GM20000 (cell line): ENCODE results near the gene CABP7.

ENCODE experiments used
- DNase-seq: peaks from one replicate; pipeline ENCODE4 v3.0.0; 2012; ENCODE audit warnings: low spot score
- CTCF ChIP-seq: IDR thresholded peaks from 2 replicates; pipeline ENCODE4 v1.5.1; 2012; ENCODE audit warnings: mild to moderate bottlenecking, control low read depth; ENCODE audit errors: extremely low read depth, missing control alignments

Gene CABP7

GRCh38 chr22:29710193-29710592 is 9.6 kb upstream of the CABP7 start:
- no peak for TF ChIP-seq CTCF

GRCh38 chr22:29710922-29711593 is 8.7 kb upstream of the CABP7 start:
- TF ChIP-seq CTCF, result no peak
- DNase-seq, result no peak

More at GRCh38 chr22:29710193-29710592, 9.6 kb upstream of the CABP7 start:
- DNase-seq, result no peak

- no peak for TF ChIP-seq CTCF
- no peak for DNase-seq
These were observed 7.7 kb upstream of the CABP7 start for GRCh38 chr22:29712119-29712518.

GRCh38 chr22:29713156-29713727 is 6.6 kb upstream of the CABP7 start:
- no peak for DNase-seq
- no peak for TF ChIP-seq CTCF

- no peak for TF ChIP-seq CTCF
- DNase-seq, result no peak
These were observed 4.6 kb upstream of the CABP7 start for GRCh38 chr22:29715240-29715639.

- no peak for DNase-seq
- no peak for TF ChIP-seq CTCF
These were observed 4.1 kb upstream of the CABP7 start for GRCh38 chr22:29715705-29716104.

- peak; percentile 71 for DNase-seq
- no peak for TF ChIP-seq CTCF
These were observed 2.8 kb upstream of the CABP7 start for GRCh38 chr22:29716814-29717545.
